C4-2B (cell line): Measurements from ENCODE around the gene KLF17.

Experiments used
- H3K27ac ChIP-seq: fragments of 450-650 bp; 2 replicates; pipeline ENCODE4 v1.5.1; 2017
- ZFX ChIP-seq: fragments of 450-650 bp; IDR thresholded peaks from 2 replicates; pipeline ENCODE4 v1.6.1; 2017
- TF ChIP-seq, protein P1 (sequence below): fragments of 450-650 bp; conservative IDR thresholded peaks from 2 replicates; pipeline ENCODE4 v1.5.1; 2017; ENCODE audit warnings: mild to moderate bottlenecking

The KLF17 gene

DNA sequence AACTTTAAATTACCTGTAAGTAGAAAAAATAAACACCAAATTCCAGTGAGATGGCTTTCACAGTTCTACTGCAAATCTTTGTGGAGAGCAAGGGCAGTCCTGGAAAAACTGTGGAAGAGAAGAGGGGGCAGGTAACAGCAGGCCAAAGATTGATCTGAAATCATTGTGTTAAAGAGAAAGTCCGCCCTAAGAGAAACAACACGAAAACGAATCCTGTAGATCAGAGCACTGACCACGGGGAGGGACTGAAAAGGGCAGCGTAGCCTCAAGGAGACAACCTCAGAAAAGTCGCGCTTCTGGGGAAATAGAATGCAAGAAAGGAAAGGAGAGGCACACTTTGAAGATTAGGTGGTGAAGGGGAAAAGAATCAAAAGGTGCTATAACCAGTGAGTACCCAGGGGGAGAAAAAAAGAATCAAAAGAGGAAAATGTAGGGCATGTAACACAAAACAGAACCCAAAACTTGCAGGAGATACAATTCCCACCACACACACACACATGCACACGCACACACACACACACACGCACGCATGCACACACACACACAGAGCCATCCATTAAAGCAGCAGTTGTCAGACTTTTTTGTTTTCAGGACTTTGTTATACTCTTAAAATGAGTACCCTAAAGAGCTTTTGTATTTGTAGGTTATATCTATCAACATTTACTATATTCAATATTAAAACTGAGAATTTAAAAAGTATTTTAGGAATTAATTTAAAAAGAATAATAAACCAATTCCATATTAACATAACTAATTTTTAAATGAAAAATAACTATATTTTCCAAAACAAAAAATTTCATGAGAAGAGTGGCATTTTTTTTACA is 28.0 kb upstream of the KLF17 start:
- H3K27ac ChIP-seq = no peak overlapping the region
- TF ChIP-seq, protein P1, sequence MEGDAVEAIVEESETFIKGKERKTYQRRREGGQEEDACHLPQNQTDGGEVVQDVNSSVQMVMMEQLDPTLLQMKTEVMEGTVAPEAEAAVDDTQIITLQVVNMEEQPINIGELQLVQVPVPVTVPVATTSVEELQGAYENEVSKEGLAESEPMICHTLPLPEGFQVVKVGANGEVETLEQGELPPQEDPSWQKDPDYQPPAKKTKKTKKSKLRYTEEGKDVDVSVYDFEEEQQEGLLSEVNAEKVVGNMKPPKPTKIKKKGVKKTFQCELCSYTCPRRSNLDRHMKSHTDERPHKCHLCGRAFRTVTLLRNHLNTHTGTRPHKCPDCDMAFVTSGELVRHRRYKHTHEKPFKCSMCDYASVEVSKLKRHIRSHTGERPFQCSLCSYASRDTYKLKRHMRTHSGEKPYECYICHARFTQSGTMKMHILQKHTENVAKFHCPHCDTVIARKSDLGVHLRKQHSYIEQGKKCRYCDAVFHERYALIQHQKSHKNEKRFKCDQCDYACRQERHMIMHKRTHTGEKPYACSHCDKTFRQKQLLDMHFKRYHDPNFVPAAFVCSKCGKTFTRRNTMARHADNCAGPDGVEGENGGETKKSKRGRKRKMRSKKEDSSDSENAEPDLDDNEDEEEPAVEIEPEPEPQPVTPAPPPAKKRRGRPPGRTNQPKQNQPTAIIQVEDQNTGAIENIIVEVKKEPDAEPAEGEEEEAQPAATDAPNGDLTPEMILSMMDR = no peak
- TF ChIP-seq ZFX = no peak

DNA sequence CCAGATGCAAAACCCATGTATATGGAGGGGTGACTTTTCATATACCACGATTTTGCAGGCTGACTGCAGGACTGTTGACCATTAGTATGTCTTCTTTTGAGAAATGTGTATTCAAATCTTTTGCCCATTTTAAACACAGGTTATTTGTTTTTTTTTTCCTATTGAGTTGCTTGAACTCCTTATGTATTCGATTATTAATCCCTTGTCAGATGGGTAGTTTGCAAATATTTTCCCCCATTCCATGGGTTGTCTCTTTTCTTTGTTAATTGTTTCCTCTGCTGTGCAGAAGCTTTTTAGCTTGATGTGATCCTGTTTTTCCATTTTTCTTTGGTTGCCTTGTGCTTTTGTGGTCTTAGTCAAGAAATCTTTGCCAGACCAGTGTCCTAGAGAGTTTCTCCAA is 24.6 kb upstream of the KLF17 start:
- TF ChIP-seq, protein P1 = no peak
- TF ChIP-seq ZFX = no peak

DNA sequence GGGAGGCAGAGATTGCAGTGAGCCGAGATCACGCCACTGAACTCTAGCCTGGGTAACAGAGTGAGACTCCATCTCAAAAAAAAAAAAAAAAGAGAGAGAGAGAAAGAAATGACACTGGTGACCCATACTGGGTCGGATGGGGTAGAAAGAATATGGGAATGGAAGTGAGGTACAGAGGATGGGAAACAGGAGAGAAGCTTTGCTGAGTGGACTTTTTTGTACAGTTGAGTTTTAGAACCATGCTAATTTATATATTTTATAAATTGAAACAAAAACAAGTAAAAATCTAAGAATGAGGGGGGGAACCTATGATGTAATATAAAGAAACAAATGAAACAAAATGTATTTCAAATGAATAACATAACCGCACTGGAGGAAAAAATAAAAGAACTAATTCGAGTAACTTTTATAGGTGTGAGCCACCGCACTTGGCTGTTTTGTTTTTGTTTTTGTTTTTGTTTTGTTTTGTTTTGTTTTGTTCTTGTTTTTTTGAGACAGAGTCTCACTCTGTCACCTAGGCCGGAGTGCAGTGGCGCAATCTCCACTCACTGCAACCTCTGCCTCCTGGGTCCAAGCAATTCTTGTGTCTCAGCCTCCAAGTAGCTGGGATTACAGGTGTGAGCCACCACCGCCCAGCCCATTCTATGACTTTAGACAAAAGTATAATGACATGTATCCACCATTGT is 18.3 kb upstream of the KLF17 start:
- H3K27ac ChIP-seq = no peak overlapping the region
- no peak for TF ChIP-seq ZFX
- TF ChIP-seq, protein P1 = no peak

More for the DNA sequence above, 24.6 kb upstream of the KLF17 start:
- no peak overlapping the region for H3K27ac ChIP-seq

DNA sequence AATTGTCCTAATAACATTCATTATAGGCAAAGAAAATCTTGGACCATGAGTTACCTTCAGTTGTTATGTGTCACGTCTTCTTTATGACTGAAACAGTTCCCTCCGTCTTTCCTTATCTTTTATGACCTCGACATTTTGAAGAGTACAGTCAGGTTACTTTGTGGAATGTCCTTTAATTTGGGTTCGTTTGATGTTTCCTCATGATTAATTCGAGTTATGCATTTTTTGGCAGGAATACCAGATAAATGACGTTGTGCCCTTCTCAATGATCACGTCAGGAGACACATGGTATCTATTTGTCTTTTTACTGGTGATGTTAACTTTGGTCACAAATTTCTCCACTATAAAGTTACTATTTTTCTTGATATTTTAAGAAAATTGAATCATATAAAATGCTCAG is 17.3 kb upstream of the KLF17 start:
- no peak overlapping the region for H3K27ac ChIP-seq
- TF ChIP-seq, protein P1 = no peak
- TF ChIP-seq ZFX = no peak

DNA sequence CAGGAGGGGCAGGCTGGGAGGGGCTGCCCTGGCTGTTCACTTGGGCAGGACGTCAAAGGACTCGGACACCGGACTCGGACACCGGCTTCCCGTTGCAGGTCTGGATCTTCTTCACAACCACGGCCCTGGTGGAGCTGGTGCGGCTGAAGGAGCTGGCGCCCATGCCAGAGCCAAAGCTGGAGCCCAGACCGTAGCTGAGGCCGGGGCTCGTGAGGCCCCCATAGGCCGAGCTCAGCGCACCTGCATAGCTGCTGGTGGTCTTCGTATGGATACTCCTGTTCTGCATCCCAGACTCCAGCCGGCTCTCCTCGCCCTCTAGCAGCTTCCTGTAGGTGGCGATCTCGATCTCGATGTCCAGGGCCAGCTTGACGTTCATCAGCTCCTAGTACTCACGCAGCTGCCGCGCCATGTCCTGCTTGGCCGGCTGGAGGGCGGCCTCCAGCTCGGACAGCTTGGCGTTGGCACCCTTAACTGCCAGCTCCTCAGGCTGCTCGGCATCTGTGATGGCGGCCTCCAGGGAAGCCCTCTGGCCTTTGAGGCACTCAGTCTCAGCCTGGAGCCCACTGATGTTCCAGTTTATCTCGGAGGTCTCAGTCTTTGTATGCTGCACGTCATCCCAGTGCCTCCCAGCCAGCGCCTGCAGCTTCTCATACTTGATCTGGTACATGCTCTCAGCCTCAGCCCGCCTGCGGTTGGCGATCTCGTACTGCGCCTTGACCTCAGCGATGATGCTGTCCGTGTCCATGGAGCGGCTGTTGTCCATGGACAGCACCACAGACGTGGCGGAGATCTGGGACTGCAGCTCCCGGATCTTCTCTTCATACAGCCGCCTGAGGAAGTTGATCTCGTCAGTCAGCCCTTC is 15.1 kb upstream of the KLF17 start:
- TF ChIP-seq ZFX = no peak
- H3K27ac ChIP-seq = no peak overlapping the region

DNA sequence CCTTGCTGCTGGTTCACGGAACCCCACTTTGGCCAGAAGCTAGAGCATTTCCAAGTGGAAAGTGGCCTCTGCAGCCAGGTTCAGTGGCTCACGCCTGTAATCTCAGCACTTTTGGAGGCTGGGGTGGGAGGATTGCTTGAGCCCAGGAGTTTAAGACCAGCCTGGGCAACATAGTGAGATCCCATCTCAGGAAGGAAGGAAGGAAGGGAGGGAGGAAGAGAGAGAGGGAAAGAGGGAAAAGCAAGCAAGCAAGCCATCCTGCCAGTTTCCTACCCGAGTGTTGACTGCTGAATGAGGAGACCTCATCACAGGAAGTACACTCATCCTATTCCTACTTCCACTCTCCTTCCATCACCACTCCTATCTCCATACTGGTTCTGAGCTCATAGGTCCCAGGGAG is 12.8 kb upstream of the KLF17 start:
- no peak for TF ChIP-seq ZFX
- TF ChIP-seq, protein P1 = no peak
- H3K27ac ChIP-seq = no peak overlapping the region

DNA sequence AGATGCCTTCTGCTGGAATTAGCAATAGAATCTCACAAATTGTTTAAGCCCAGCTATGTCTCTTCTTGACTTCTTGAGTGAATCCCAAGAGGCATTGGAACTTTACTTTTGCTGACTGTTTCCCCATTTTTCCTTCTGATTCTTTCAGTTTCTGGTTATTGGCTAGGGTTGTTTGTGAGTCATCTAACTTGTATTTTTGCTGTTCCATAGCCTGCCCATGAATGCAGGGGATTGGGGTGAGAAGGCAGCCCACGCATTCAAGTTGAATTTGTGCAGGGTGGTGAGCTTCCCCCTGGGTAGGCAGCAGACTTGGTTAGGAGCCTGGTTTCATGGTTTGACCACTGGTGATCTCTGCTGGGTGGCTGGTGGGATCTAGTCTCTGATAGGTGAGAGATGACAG is 10.4 kb upstream of the KLF17 start:
- H3K27ac ChIP-seq = no peak overlapping the region
- TF ChIP-seq, protein P1 = no peak
- no peak for TF ChIP-seq ZFX
